Transverse colon (tissue), 3 donors: Measurements from ENCODE around the gene DMXL2.

Experiments used
- CTCF ChIP-seq, 5 experiments: fragments of 200-600 bp in 3 of 5; fragments of 450-650 bp in 2 of 5; sonication (generic) in 3 of 5; IDR thresholded peaks; 1 replicate in 2 of 5; 2 replicates in 3 of 5; pipeline ENCODE4 v1.5.1; 2016 to 2017; ENCODE audit warnings: antibody characterized with exemption in 5 of 5, inconsistent platforms in 3 of 5, mild to moderate bottlenecking in 2 of 5, moderate library complexity in 1 of 5
- POLR2A ChIP-seq: fragments of 450-650 bp; IDR thresholded peaks from one replicate; pipeline ENCODE4 v1.6.1; 2016; ENCODE audit warnings: antibody characterized with exemption, mild to moderate bottlenecking, moderate library complexity

DNA sequence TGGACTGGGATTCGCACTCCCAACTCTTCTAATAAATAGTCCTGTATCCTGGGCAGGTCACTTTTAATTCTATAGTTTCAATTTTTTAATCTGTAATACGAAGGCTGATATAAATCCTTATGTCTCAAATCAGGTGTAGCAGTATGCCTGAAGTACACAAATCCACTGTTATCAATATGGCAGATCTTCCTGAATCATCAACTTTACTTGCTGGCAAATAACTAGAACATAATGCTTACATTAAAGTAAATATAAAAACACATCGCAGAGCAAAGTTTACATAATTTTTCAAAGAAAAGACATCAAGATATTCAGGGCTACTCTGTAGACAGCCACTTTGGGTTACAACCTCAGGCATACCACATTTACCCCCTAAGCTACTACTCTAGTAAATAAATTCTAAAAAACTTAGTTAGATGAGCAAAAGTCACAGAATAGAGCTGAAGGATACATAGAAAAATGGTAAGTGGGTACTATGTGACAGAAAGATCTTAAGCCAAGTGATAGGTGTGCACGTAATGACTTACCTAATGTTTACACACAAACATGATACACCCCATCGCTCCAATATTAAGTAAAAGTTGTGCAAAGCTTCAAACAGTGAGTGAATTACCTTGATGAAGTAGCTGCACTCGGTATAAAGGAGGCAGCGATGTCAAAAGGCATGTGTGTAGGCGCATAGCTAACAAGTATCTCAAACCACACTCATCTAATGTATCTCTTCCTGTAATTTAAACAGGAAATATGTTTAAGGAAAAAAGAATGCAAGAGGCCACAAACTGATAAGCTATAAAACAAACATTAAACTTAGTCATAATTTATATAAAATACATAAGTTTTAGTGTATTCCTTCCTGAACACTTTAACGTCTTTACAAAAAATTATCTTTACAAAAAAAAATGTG, 127.9 kb downstream of the DMXL2 start:
- no peak for TF ChIP-seq CTCF (IDR thresholded peaks at IDR 0.05)
- TF ChIP-seq POLR2A, result no peak
